Ecto neural progenitor cell (in vitro differentiated cells): Measurements from ENCODE around the gene ACE.

Source experiments
- DNase-seq: peaks from one replicate; pipeline ENCODE4 v3.0.0-alpha.2; 2018; ENCODE audit warnings: low spot score

Gene ACE

DNA sequence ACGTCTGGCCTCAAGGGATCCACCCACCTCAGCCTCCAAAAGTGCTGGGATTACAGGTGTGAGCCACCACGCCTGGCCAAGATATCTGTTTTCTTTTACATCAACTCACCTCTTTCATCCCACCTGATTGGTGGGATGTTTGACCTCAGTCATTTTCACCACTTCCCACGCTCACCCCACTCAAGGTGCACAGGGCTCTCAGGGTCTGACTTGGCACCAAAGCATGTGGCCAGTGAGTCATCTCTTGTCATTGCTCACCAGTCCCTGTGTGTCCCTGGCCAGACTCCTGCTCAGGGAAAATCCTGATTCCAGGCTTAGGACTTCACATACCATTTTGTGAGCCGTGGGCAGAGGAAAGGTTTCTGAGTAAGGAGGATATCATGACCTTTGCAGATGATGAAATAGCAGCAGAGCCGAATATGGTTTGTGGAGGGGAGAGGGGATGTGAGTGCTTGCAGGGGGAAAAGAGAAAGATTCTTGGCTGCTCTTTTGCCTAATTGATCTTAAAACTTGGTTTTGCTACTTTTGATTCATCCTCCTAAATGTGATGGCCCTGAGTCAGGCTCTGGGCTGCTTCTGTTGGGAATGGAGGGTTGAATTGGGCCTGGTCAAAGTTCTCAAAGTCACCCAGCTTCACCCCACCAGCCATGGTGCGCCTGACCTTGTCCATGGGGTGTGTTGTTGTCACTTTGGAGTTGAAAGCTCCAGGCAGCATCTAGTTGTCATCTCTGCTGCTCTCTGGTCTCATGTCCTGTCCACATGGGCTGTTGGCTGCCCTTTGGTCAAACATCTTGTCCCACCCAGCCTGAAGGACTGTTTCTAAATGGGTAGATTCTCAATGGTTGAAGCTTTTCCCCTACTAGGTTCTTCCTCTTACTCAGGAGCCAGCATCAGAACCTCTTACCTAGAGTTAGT is 40.3 kb downstream of the ACE start:
- no peak for DNase-seq

- no peak for DNase-seq
These were observed 41.1 kb downstream of the ACE start for GRCh38 chr17:63517825-63518534.

DNA sequence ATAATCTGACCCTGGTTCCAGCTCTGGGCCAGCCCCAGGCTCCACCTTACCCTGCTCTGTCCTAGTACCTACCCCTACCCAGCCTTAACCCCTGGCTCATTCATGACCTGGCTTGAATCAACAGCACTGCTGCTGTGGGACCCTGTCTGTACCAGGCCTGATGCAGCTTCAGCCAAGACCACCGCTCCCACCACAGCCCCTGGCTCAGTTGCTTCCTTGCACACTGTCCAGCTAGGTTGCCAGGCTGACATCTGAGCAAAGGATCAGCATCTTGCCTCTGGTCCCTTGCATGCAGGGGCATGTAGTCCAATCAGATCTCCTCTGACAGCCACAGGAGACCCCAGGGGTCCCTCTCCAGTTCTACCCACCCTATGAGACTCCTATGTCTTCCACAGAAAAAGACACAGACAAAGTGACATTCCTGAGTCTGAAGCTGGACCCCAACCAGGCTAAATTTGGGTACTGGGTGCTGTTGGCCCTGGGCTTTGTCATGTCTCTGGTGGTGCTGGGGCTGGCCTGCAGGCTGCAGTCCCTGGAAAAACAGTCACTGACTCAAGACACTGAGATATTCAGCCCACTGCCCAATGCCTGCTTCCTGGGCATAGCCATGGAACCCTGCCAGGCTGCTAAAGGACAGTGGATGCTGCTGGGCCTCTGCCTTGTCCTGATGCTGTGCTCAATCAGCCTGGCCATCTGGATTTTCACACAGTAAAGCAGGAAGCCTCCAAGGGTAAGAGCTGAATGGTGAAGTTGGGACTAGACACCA is 42.4 kb downstream of the ACE start:
- no peak for DNase-seq

DNA sequence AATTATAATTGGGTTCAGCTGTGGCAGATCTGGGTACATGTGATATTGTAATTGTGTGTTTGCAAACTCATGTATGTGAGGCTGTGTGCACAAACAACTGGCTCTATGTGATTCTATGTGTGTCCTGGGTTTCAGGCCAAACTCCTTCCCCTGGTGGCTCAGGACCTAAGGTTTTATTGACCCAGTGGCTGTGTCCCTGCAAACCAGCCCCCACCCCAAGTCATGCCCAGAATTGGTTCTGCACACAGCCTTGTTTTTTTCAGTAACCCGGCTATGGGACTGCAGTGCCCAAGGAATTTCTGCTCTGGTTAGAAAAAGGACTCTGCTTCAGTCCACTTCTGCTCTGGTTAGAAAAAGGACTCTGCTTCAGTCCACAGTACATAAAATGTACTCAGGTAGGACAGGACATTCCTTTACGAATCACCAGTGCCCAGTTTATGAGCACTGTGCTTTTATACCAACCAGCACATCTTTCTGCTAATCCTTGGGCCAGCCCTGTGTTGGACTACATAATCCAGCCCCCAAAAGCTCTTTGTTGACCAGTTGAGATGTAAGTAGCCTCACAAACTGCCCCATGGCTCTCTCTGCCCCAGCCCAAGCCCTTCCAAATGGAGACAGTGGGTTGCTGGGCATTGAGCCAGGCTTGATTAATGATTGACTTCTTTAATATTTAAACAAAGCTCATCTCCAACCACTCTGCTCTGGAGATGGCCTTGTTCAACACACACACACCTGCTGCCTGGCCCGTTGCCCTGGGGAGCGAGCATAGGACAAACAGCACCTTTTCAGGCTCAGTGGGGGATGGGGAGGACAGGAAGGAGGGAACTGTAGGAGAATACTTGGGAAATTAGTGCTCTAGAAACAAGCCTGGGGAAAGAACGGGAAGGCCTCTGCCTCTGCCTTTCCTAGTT is 43.4 kb downstream of the ACE start:
- DNase-seq: no peak

- DNase-seq: no peak
These were observed 46.5 kb downstream of the ACE start, which contains the start of gene KCNH6 for GRCh38 chr17:63523253-63523855. Gene KCNH6 (plus strand): TSS chr17:63523358. CDS start chr17:63523414, 56 bp downstream.

DNA sequence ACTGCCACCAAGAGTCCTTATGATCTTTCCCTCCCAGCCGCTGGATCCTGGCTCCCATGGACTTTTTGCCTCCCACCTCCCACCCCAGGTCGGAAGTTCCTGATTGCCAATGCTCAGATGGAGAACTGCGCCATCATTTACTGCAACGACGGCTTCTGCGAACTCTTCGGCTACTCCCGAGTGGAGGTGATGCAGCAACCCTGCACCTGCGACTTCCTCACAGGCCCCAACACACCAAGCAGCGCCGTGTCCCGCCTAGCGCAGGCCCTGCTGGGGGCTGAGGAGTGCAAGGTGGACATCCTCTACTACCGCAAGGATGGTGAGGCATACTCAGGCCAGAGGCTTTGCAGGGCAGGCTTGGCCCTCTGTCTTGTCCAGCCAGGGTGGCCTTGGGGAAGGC is 47.2 kb downstream of the ACE start:
- no peak for DNase-seq

DNA sequence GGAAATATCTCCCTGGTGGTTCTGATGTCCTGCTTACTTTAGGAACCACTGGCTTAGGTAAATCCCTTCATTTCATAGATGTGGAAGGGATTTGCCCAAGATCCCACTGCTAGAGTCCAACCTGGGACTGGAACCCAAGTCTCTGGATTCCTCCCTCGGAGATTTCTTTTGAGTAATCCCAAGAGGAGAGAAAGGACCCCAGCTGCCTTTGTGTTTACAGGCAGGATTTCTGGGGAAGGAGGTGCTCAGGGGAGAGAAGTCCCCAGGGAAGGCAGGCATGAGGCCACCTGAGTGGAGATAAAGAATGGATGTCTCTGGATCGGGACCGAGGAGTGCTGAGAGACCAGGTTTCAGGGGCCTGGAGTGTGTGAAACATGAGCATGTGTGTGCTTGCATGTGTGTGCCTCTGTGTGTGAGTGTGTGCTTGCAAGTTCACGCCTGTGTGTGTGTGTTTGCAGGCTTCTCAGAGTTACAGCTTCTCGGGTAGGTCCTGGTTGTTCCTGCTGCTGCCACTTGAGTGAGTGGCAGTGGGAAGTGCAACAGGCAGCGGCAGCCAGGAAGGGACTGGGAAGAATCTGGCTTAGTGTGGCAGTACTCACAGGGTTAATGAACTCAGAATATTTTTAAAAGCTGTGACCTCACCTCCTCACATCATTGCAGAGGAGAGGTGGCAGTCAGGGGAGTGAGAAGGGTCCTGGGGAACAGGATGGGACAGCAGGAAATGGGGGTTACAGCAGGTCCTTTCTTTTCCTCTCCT is 48.5 kb downstream of the ACE start:
- no peak for DNase-seq

DNA sequence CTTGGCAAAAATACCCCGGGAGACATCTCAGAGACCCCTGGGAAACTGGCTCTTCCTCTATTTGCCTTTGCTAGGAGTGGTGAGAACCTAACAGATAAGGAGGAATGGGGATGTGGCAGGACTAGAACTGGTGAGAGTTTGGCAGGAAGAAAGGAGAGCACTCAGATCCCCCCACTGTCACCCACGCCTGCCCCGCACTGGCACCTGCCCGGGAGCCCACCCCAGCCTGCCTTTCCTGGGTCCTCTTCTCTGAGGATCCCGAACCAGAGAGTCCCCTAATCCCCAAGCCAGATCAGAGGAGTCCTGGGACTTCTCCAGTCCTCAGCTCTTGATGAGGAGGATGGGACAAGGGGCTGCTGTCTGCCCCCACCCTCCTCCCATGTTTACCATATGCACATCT is 50.0 kb downstream of the ACE start:
- no peak for DNase-seq

- DNase-seq: no peak
These were observed 51.3 kb downstream of the ACE start for GRCh38 chr17:63528183-63528582.

- no peak for DNase-seq
These were observed 53.1 kb downstream of the ACE start for GRCh38 chr17:63529711-63530556.

DNA sequence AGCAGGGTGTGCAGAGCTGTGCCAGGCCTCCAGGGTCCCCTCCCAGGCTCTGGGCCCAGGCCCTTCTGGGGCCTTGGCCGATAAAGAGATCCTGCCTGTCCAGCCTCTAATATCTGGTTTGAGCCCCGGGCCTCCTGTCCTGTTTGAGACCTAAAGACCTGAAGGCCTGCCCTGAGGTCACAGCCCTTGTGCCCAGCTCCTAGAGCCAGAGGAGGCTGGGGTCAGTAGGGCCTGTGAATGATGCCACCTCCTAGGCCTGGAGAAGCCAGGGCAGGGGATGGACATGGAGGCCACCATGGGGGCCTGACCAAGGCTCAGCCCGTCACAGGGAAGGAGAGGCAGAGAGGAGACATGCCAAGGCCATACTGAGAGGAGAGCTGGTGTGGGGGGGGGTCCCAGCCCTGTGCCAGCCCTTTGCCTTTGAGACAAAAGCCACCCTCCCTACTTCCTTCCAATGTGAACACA is 53.7 kb downstream of the ACE start:
- no peak for DNase-seq

DNA sequence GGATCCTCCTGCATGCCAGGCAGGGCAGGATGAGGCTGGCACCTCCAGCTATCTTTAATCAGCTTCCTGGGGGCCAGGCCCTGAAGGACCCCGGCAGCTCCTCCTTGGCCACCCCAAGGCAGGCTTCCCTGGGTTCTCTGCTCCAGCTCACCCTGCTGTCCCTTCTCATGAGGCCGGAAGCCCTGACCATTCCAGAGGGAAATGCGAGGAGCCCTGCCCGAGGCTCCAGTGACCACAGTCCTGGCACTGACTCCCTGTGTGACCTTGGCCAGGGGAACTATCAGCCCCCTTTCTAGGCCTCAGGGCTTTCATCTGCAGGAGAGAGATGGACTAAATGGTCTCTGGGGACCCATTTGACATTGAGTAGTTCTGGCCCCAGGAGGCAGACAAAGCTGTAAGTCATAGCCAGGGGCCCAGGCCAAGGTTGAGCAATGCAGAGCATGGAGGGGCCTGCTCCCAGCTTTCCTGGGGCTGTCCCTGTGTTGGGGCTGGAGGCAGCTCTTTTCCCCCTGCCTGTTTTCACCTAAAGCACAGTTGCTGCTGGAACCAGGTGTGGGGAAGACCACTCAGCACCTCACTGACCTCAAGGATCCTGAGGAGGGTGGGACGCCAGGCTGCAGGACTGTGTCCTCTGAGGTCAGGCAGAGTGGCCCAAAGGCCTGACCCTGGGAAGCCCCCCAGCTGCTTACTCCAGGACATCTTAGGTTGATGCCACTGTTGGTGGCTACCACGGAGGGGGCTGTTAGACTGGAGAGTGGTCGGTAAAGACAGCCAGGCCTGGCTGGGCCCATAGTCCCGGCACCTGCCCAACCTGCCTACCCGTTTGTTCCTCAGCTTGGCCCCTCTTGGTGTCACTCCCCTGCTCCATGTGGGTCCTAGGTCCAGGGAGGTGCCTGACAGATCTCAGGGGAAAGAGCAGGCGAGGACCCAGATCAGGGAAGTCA is 54.4 kb downstream of the ACE start:
- no peak for DNase-seq

GRCh38 chr17:63533433-63534077 is 56.7 kb downstream of the ACE start:
- DNase-seq: no peak

DNA sequence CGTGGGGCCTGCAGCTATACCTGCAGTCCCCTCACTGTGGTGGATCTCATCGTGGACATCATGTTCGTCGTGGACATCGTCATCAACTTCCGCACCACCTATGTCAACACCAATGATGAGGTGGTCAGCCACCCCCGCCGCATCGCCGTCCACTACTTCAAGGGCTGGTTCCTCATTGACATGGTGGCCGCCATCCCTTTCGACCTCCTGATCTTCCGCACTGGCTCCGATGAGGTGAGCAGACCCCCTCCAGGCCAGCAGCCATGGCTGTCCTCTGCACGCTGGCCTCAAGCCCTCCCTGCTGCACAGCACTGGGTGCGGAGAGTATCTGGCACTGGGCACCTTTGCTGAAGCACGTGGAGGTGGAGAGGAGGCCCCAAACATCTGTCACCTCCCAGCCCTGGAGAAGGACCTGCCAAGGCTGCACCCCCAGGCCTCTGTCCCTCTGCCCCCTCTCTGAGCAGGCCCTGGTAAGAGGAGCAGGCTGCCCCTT is 57.3 kb downstream of the ACE start:
- no peak for DNase-seq

GRCh38 chr17:63534816-63535455 is 58.1 kb downstream of the ACE start:
- DNase-seq: no peak

- DNase-seq: no peak
These were observed 58.8 kb downstream of the ACE start for GRCh38 chr17:63535640-63536039.

DNA sequence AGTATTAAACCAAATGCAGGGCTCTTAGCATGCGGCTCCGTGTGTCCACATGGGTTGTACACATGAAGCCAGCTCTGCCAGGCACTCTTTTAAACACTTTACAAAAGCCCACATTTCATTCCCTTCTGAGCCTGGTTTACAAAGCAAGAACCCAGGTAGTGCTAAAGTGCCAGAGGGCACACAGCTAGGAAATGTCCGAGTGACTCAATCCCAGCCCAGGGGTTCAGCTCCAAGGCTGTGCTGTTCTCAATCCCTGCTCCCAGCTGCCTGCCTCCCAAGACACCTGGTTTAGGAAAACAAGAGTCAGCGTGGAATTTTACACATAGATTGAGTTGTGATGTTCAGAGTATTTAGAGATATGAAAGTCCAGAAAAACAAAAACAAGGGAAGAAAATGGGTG is 60.1 kb downstream of the ACE start:
- DNase-seq: no peak
